Endothelial cell of umbilical vein (primary cell): ENCODE measurements around the gene HYAL2. TPM values are rescaled to one million over a fixed set of nuclear protein-coding genes. Genes with fewer than 3 reads are reported as not detected.

Experiments
- BruUV-seq: library from RNA; stranded (reverse); fragments of 400-500 nt; replicated peaks from 2 replicates; lab custom pipeline; 2021; lab: Mats Ljungman, UMichigan
- CTCF ChIA-PET: fragments of 300-600, 350-600 bp; sonication (Branson Sonifier 250); formaldehyde crosslinking; loops from one replicate; lab custom pipeline; 2021; ENCODE audit warnings: antibody characterized with exemption, inconsistent platforms; lab: Charles Lee
- POLR2A ChIA-PET: fragments of 300-600, 350-600 bp; sonication (Branson Sonifier 250); formaldehyde crosslinking; loops from one replicate; lab custom pipeline; 2021; ENCODE audit warnings: antibody characterized with exemption, inconsistent platforms; lab: Charles Lee
- DNase-seq: peaks from one replicate; pipeline ENCODE4 v3.0.0-alpha.2; 2011; ENCODE audit warnings: low read depth, low spot score
- FAIRE-seq: peaks from 2 replicates; lab custom pipeline; 2011; peaks lifted over from hg19 to GRCh38; lab: Jason Lieb, UNC
- H2AFZ ChIP-seq: 2 replicates; pipeline ENCODE4 v1.6.0; 2012; ENCODE audit warnings: low read depth, low read length, control low read depth, inconsistent platforms
- H3K27ac ChIP-seq: 2 replicates; pipeline ENCODE4 v1.5.1; 2011; ENCODE audit warnings: low read depth, mild to moderate bottlenecking, control low read depth, low read length, moderate library complexity; ENCODE audit not compliant: insufficient read depth
- H3K27me3 ChIP-seq, 2 experiments: 2 replicates each; pipeline versions ENCODE4 v1.6.0 to v1.6.1; 2011; ENCODE audit warnings: low read length in 2 of 2, mixed read lengths in 1 of 2; ENCODE audit not compliant: control insufficient read depth in 2 of 2, insufficient read depth in 2 of 2
- H3K36me3 ChIP-seq, 2 experiments: 2 replicates in 1 of 2; 3 replicates in 1 of 2; pipeline ENCODE4 v1.5.1; 2011; ENCODE audit warnings: low read length in 2 of 2, mild to moderate bottlenecking in 1 of 2, moderate library complexity in 1 of 2; ENCODE audit not compliant: control insufficient read depth in 2 of 2, insufficient read depth in 2 of 2; ENCODE audit errors: extremely low read depth in 1 of 2
- H3K4me1 ChIP-seq: 3 replicates; pipeline ENCODE4 v1.5.1; 2011; ENCODE audit warnings: mild to moderate bottlenecking, low read length; ENCODE audit not compliant: control insufficient read depth, insufficient read depth; ENCODE audit errors: extremely low read depth
- H3K4me2 ChIP-seq: 2 replicates; pipeline ENCODE4 v1.6.1; 2011; ENCODE audit warnings: low read length, control low read depth, mixed read lengths; ENCODE audit not compliant: insufficient read depth
- H3K4me3 ChIP-seq, 3 experiments: fragments of 200-600 bp in 1 of 3; sonication (generic), shearing (Covaris generic) in 1 of 3; replicated peaks in 1 of 3; 2 replicates each; pipeline ENCODE4 v1.5.1; 2011 to 2016; ENCODE audit warnings: control low read depth in 3 of 3, low read length in 3 of 3, mild to moderate bottlenecking in 2 of 3, inconsistent platforms in 1 of 3, low read depth in 1 of 3, moderate library complexity in 1 of 3; ENCODE audit not compliant: insufficient read depth in 1 of 3
- H3K79me2 ChIP-seq: 2 replicates; pipeline ENCODE4 v1.6.0; 2012; ENCODE audit warnings: low read length, inconsistent platforms; ENCODE audit not compliant: control insufficient read depth, insufficient read depth
- H3K9ac ChIP-seq: replicated peaks from 2 replicates; pipeline ENCODE3; 2011; ENCODE audit warnings: low read length, control low read depth; ENCODE audit not compliant: insufficient read depth; ENCODE audit errors: extremely low read depth
- H3K9me1 ChIP-seq: replicated peaks from 3 replicates; pipeline ENCODE4 v1.6.0; 2011; ENCODE audit warnings: mild to moderate bottlenecking, low read length; ENCODE audit not compliant: control insufficient read depth, insufficient read depth; ENCODE audit errors: extremely low read depth
- H3K9me3 ChIP-seq: replicated peaks from 2 replicates; pipeline ENCODE4 v1.5.1; 2012; ENCODE audit warnings: low read length, inconsistent platforms; ENCODE audit not compliant: control insufficient read depth, insufficient read depth
- H4K20me1 ChIP-seq: replicated peaks from 2 replicates; pipeline ENCODE3; 2011; ENCODE audit warnings: mild to moderate bottlenecking, low read length; ENCODE audit not compliant: control insufficient read depth, insufficient read depth; ENCODE audit errors: extremely low read depth
- CTCF ChIP-seq, 2 donors: IDR thresholded peaks; 1 replicate in 1 of 2; 2 replicates in 1 of 2; pipeline ENCODE4 v1.5.1; 2011; ENCODE audit warnings: low read length in 2 of 2, mild to moderate bottlenecking in 2 of 2, moderate library complexity in 2 of 2, control low read depth in 1 of 2, inconsistent platforms in 1 of 2, low read depth in 1 of 2; ENCODE audit not compliant: insufficient read depth in 1 of 2; ENCODE audit errors: extremely low read depth in 1 of 2
- EZH2 ChIP-seq: IDR thresholded peaks from 2 replicates; pipeline ENCODE4 v1.6.1; 2012; ENCODE audit warnings: borderline replicate concordance, low read depth, mild to moderate bottlenecking, moderate library complexity, low read length, inconsistent platforms; ENCODE audit not compliant: severe bottlenecking
- FOS ChIP-seq: IDR thresholded peaks from 2 replicates; pipeline ENCODE4 v1.6.1; 2011; ENCODE audit warnings: mild to moderate bottlenecking, low read length, moderate library complexity, borderline replicate concordance; ENCODE audit not compliant: insufficient read depth
- GATA2 ChIP-seq: IDR thresholded peaks from 2 replicates; pipeline ENCODE4 v1.7.0; 2011; ENCODE audit warnings: low read depth, mild to moderate bottlenecking, moderate library complexity, mixed read lengths, low read length; ENCODE audit not compliant: insufficient read length, insufficient read depth
- JUN ChIP-seq: IDR thresholded peaks from 2 replicates; pipeline ENCODE4 v1.6.1; 2011; ENCODE audit warnings: borderline replicate concordance, low read depth; ENCODE audit not compliant: insufficient read length, insufficient read depth
- MYC ChIP-seq: IDR thresholded peaks from one replicate; pipeline ENCODE4 v1.6.1; 2011; ENCODE audit warnings: mild to moderate bottlenecking, low read depth, low read length
- POLR2A ChIP-seq: IDR thresholded peaks from 2 replicates; pipeline ENCODE4 v1.6.1; 2012; ENCODE audit warnings: low read depth, mild to moderate bottlenecking, control low read depth, low read length
- POLR2AphosphoS5 ChIP-seq: IDR thresholded peaks from 2 replicates; pipeline ENCODE4 v1.6.1; 2012; ENCODE audit warnings: low read depth, mild to moderate bottlenecking, control low read depth, low read length, moderate library complexity; ENCODE audit not compliant: insufficient read depth
- dilution Hi-C: fragments of 300-500 bp; cut with MboI; formaldehyde crosslinking; loops from one replicate; pipeline ENCODE4 v1.15.0; 2019; ENCODE audit warnings: low sequenced_read_pairs; ENCODE audit not compliant: extremely low pct_ligation_motif_present
- intact Hi-C: fragments of 100-400 bp; cut with micrococcal nuclease; formaldehyde crosslinking; loops from one replicate; pipeline ENCODE4 v1.10.0; 2022
- polyA plus RNA-seq, 4 experiments: library from polyadenylated mRNA; depleted of rRNA in 3 of 4; stranded (reverse) in 3 of 4; unstranded in 1 of 4; fragments of >200 nt; gene quantifications; 2 replicates each; pipeline versions ENCODE4 v1.2.1 to v1.2.3, GENCODE V29; 2011 to 2012; ENCODE audit warnings: missing spikeins in 1 of 4
- total RNA-seq: library from RNA; stranded (reverse); gene quantifications from 2 replicates; pipeline ENCODE4 v1.2.3, GENCODE V29; 2021
- TF ChIP-seq, protein P1 (sequence below): IDR thresholded peaks from 2 replicates; pipeline ENCODE4 v1.6.1; 2011; ENCODE audit not compliant: insufficient read depth, insufficient read length

HYAL2 gene
- total and polyA plus RNA-seq, 2 donors (not counting 3 experiments of a cell fraction or from before 2014, with no cell fraction given), result 266 to 970 TPM

- no peaks in the 10 kb centered on the region for H3K9me3 ChIP-seq
- peak within 1 kb of the TSS; percentile 87 for H3K9ac ChIP-seq
- FAIRE-seq (peak; percentile 99), DNase-seq (peak; percentile 97)
- peak within 1 kb of the TSS; percentile 83 for H3K4me2 ChIP-seq
- H3K9me1 ChIP-seq, result no peaks in the 10 kb centered on the region
- peaks cover 20 to 39% of the 10 kb centered on the region in 2 experiments for H3K36me3 ChIP-seq
- intact Hi-C loops (loop anchor here (1.0 kb wide), 1 partner anchor 9 kb away; no protein-coding TSS in a partner anchor), dilution Hi-C loops (no loop called here)
- no peaks in the 10 kb centered on the region for H3K27me3 ChIP-seq
- peak within 1 kb of the TSS; percentile 69 to 88 (median 86) for H3K4me3 ChIP-seq
- H2AFZ ChIP-seq, result peak within 1 kb of the TSS; percentile 42
- CTCF ChIA-PET, result interaction anchor here (0.8 to 1.8 kb wide), 5 partner anchors 8 to 102 kb away, joined by 3 to 13 read pairs (median 4); partner anchors contain the start of genes HYAL3 and NAA80
- peak within 1 kb of the TSS; percentile 70 for H3K27ac ChIP-seq
- no TSS peak for BruUV-seq
- peaks cover 28% of the 10 kb centered on the region for H3K4me1 ChIP-seq
- peaks cover 35% of the 10 kb centered on the region for H3K79me2 ChIP-seq
- H4K20me1 ChIP-seq, result no peaks in the 10 kb centered on the region
- POLR2A ChIA-PET, result interaction anchor here (0.7 to 1.9 kb wide), 7 partner anchors 8 to 93 kb away, joined by 3 to 8 read pairs (median 4); partner anchors contain the start of genes GNAI2 and IFRD2
- peak; percentile 95 for TF ChIP-seq POLR2AphosphoS5
- TF ChIP-seq MYC, result no peak
- TF ChIP-seq POLR2A, result peak; percentile 96
Observed at GRCh38 chr3:50327943-50328691, 5.6 kb upstream of the HYAL2 start, which contains the start of gene TUSC2. TSS of gene TUSC2 (minus strand) at chr3:50328223. CDS start at chr3:50328099, 124 bp downstream.

DNA sequence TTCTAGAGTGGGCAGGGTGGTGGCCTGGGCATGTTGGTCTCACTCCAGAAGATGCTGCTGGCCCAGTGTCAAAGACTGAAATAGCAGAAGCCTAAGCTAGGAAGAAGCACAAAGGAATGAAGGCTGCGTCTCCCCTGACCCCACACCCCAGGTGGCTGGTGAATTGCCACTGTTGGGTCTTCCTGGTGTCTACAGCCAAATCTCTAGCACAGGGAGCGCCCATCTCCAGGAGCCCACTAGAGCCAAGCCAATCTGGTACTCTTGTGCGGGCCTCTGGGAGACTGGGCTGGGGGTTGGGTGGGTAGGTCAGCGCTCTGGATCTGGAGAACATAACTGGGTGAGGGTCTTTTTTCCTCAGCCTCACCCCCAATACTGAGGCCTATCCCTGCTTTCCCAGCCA is 4.6 kb upstream of the HYAL2 start:
- ChIA-PET CTCF (interaction anchor here (1.6 to 1.8 kb wide), 3 partner anchors 10 to 101 kb away, joined by 4 to 13 read pairs (median 6); partner anchors contain the start of genes HYAL3 and NAA80), POLR2A (interaction anchor here (1.9 kb wide), 1 partner anchor 10 kb away, joined by 8 read pairs; no protein-coding TSS in a partner anchor)
- no peaks in the 10 kb centered on the region for H3K27me3 ChIP-seq
- H3K9me1 ChIP-seq, result no peaks in the 10 kb centered on the region
- peak overlapping the region; percentile 87 for H3K9ac ChIP-seq
- intact Hi-C loops, result no loop called here
- H2AFZ ChIP-seq, result no peak overlapping the region
- H3K79me2 ChIP-seq, result peaks cover 27% of the 10 kb centered on the region
- peak overlapping the region in 2 of 3 experiments; percentile 69 to 88 for H3K4me3 ChIP-seq
- TSS peak; percentile 6 for BruUV-seq
- dilution Hi-C loops, result no loop called here
- peak overlapping the region; percentile 70 for H3K27ac ChIP-seq
- TF ChIP-seq GATA2, result no peak
- no peak for TF ChIP-seq POLR2A
- TF ChIP-seq CTCF (IDR thresholded peaks at IDR 0.05; ENCODE audit: extremely low read depth in 1 of 2, insufficient read depth in 1 of 2, low read depth in 1 of 2, low read length in 2 of 2), result no peak
- TF ChIP-seq FOS, result no peak
- TF ChIP-seq MYC, result no peak
- TF ChIP-seq, protein P1, sequence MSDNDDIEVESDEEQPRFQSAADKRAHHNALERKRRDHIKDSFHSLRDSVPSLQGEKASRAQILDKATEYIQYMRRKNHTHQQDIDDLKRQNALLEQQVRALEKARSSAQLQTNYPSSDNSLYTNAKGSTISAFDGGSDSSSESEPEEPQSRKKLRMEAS, result no peak
- TF ChIP-seq EZH2, result no peak
- TF ChIP-seq JUN, result no peak
- TF ChIP-seq POLR2AphosphoS5, result no peak
- H3K36me3 ChIP-seq, result peaks cover 20 to 39% of the 10 kb centered on the region in 2 experiments
- DNase-seq (no peak), FAIRE-seq (no peak)
- peaks cover 32% of the 10 kb centered on the region for H3K4me1 ChIP-seq
- no peaks in the 10 kb centered on the region for H3K9me3 ChIP-seq
- no peaks in the 10 kb centered on the region for H4K20me1 ChIP-seq
- H3K4me2 ChIP-seq, result peak overlapping the region; percentile 83
